HCT116 (cell line): ENCODE results near the gene C3orf85. TPM values are rescaled to one million over a fixed set of nuclear protein-coding genes. Genes with fewer than 3 reads are reported as not detected.

ENCODE experiments used
- ATAC-seq: fragments of 200-7000 bp; cut with Tn5 transposase; 2 replicates; pipeline ENCODE4 v1.9.1; 2020; ENCODE audit warnings: mild to moderate bottlenecking, moderate library complexity
- BruUV-seq: library from RNA; stranded (reverse); fragments of 400-500 nt; replicated peaks from 2 replicates; lab custom pipeline; 2021; lab: Mats Ljungman, UMichigan
- CTCF ChIA-PET: fragments of 300-600 bp; sonication (Branson Sonifier 250); formaldehyde crosslinking; loops from one replicate; lab custom pipeline; 2021; ENCODE audit warnings: antibody characterized with exemption; lab: Charles Lee
- POLR2A ChIA-PET: fragments of 300-600, 350-600 bp; sonication (Branson Sonifier 250); formaldehyde crosslinking; loops from one replicate; lab custom pipeline; 2021; ENCODE audit warnings: antibody characterized with exemption; lab: Charles Lee
- RAD21 ChIA-PET, 2 experiments: fragments of 300-600 bp; sonication (Branson Sonifier 250); formaldehyde crosslinking; loops; one replicate each; lab custom pipeline; 2023; ENCODE audit warnings: low total read pairs in 2 of 2; ENCODE audit not compliant: uncharacterized antibody in 2 of 2, unreplicated experiment in 2 of 2, low non-redundant PET in 1 of 2; lab: Charles Lee
- DNase-seq: peaks from one replicate; pipeline ENCODE4 v3.0.0-alpha.2; 2010; ENCODE audit warnings: low read depth, low spot score
- H2AFZ ChIP-seq: fragments of 200-600 bp; shearing (Covaris generic), sonication (generic); 2 replicates; pipeline ENCODE4 v1.6.1; 2017; ENCODE audit warnings: low read depth, mixed run types, mixed read lengths, antibody characterized with exemption, low read length; ENCODE audit not compliant: poor library complexity, severe bottlenecking
- H3K27ac ChIP-seq: 2 replicates; pipeline ENCODE4 v1.5.1; 2012; ENCODE audit warnings: low read depth, low read length
- H3K27me3 ChIP-seq: fragments of 200-600 bp; sonication (generic); 2 replicates; pipeline ENCODE4 v1.6.1; 2016; ENCODE audit warnings: mixed run types, low read length, mixed read lengths; ENCODE audit not compliant: insufficient read depth
- H3K36me3 ChIP-seq, 2 experiments: fragments of 200-500 bp in 1 of 2; fragments of 200-600 bp in 1 of 2; sonication (Bioruptor generic) in 1 of 2; sonication (generic) in 1 of 2; 2 replicates each; pipeline versions ENCODE4 v1.5.1 to v1.6.1; 2014 to 2016; ENCODE audit warnings: low read length in 2 of 2, inconsistent platforms in 1 of 2, mixed read lengths in 1 of 2, mixed run types in 1 of 2; ENCODE audit not compliant: insufficient read depth in 2 of 2, control insufficient read depth in 1 of 2
- H3K4me1 ChIP-seq, 2 experiments: fragments of 200-600 bp in 1 of 2; sonication (generic) in 1 of 2; 2 replicates each; pipeline versions ENCODE4 v1.5.1 to v1.6.1; 2012 to 2017; ENCODE audit warnings: low read length in 2 of 2, inconsistent platforms in 1 of 2, mild to moderate bottlenecking in 1 of 2, mixed read lengths in 1 of 2, mixed run types in 1 of 2, moderate library complexity in 1 of 2; ENCODE audit not compliant: insufficient read depth in 2 of 2, control insufficient read depth in 1 of 2
- H3K4me2 ChIP-seq: fragments of 200-600 bp; sonication (generic); 2 replicates; pipeline ENCODE4 v1.6.1; 2017; ENCODE audit warnings: mixed run types, low read length, mixed read lengths
- H3K4me3 ChIP-seq, 2 experiments: fragments of 200-600 bp in 1 of 2; sonication (generic) in 1 of 2; replicated peaks in 1 of 2; 2 replicates each; pipeline ENCODE4 v1.5.1; 2011 to 2016; ENCODE audit warnings: low read length in 2 of 2, control low read depth in 1 of 2, low read depth in 1 of 2, mild to moderate bottlenecking in 1 of 2, mixed read lengths in 1 of 2, mixed run types in 1 of 2
- H3K79me2 ChIP-seq: fragments of 200-600 bp; sonication (generic); 2 replicates; pipeline ENCODE4 v1.6.1; 2017; ENCODE audit warnings: mild to moderate bottlenecking, mixed run types, low read length, moderate library complexity, mixed read lengths; ENCODE audit not compliant: insufficient read depth
- H3K9ac ChIP-seq: fragments of 200-600 bp; sonication (generic); 2 replicates; pipeline ENCODE4 v1.6.1; 2016; ENCODE audit warnings: low read length, mixed read lengths
- H3K9me2 ChIP-seq: fragments of 200-600 bp; sonication (generic), shearing (Covaris generic); 2 replicates; pipeline ENCODE4 v1.6.1; 2017; ENCODE audit warnings: mixed run types, mild to moderate bottlenecking, moderate library complexity; ENCODE audit not compliant: insufficient read depth
- H3K9me3 ChIP-seq, 2 experiments: fragments of 200-500 bp in 1 of 2; fragments of 200-600 bp in 1 of 2; sonication (Bioruptor generic) in 1 of 2; sonication (generic) in 1 of 2; 2 replicates each; pipeline ENCODE4 v1.6.1; 2014 to 2017; ENCODE audit warnings: low read length in 2 of 2, mixed read lengths in 2 of 2, inconsistent platforms in 1 of 2, low read depth in 1 of 2, mild to moderate bottlenecking in 1 of 2, mixed run types in 1 of 2, moderate library complexity in 1 of 2; ENCODE audit not compliant: control insufficient read depth in 1 of 2, insufficient read depth in 1 of 2
- H4K20me1 ChIP-seq: fragments of 200-600 bp; sonication (generic), shearing (Covaris generic); 2 replicates; pipeline ENCODE4 v1.6.1; 2017; ENCODE audit warnings: mixed run types, mild to moderate bottlenecking, moderate library complexity; ENCODE audit not compliant: insufficient read depth
- EZH2phosphoT487 ChIP-seq: fragments of 200-600 bp; IDR thresholded peaks from 2 replicates; pipeline ENCODE4 v1.6.1; 2018; ENCODE audit warnings: antibody characterized with exemption, borderline replicate concordance
- FOSL1 ChIP-seq: IDR thresholded peaks from 2 replicates; pipeline ENCODE4 v1.6.1; 2012; ENCODE audit warnings: low read depth
- JUND ChIP-seq: IDR thresholded peaks from 2 replicates; pipeline ENCODE4 v1.6.1; 2012
- POLR2A ChIP-seq: IDR thresholded peaks from 2 replicates; pipeline ENCODE4 v1.7.0; 2011; ENCODE audit warnings: borderline replicate concordance; ENCODE audit not compliant: insufficient read depth, insufficient read length; ENCODE audit errors: extremely low read depth
- POLR2AphosphoS5 ChIP-seq: IDR thresholded peaks from 2 replicates; pipeline ENCODE4 v1.6.1; 2011; ENCODE audit warnings: mild to moderate bottlenecking, low read depth, low read length, moderate library complexity
- RAD21 ChIP-seq: IDR thresholded peaks from 2 replicates; pipeline ENCODE4 v1.6.1; 2012; ENCODE audit warnings: low read depth, mild to moderate bottlenecking
- SIN3A ChIP-seq: IDR thresholded peaks from 2 replicates; pipeline ENCODE4 v1.6.1; 2012; ENCODE audit warnings: low read depth
- SP1 ChIP-seq: IDR thresholded peaks from 2 replicates; pipeline ENCODE4 v1.6.1; 2012; ENCODE audit warnings: low read depth
- SRF ChIP-seq: IDR thresholded peaks from 2 replicates; pipeline ENCODE4 v1.6.1; 2012; ENCODE audit warnings: low read depth
- YY1 ChIP-seq: IDR thresholded peaks from 2 replicates; pipeline ENCODE4 v1.6.1; 2011; ENCODE audit warnings: low read length, low read depth, moderate library complexity, mild to moderate bottlenecking; ENCODE audit not compliant: insufficient replicate concordance; ENCODE audit errors: extremely low read depth
- ZFX ChIP-seq: fragments of 450-650 bp; IDR thresholded peaks from 2 replicates; pipeline ENCODE4 v1.6.1; 2017
- ZNF274 ChIP-seq: fragments of 200-500 bp; sonication (Bioruptor generic); IDR thresholded peaks from 2 replicates; pipeline ENCODE4 v1.6.1; 2014; ENCODE audit warnings: mild to moderate bottlenecking, low read depth, low read length, inconsistent platforms
- intact Hi-C: fragments of 100-400 bp; cut with micrococcal nuclease; formaldehyde crosslinking; loops from 2 replicates; pipeline ENCODE4 v1.10.0; 2022
- total RNA-seq: library from RNA; stranded (reverse); gene quantifications from one replicate; pipeline ENCODE4 v1.2.1, GENCODE V29; 2021; ENCODE audit not compliant: unreplicated experiment
- TF ChIP-seq, protein P1 (sequence below): IDR thresholded peaks from 2 replicates; pipeline ENCODE4 v1.6.1; 2011; ENCODE audit warnings: mild to moderate bottlenecking, low read length, moderate library complexity; ENCODE audit not compliant: insufficient replicate concordance; ENCODE audit errors: extremely low read depth
- TF ChIP-seq, protein P2 (sequence below): IDR thresholded peaks from 2 replicates; pipeline ENCODE4 v1.6.1; 2012; ENCODE audit warnings: low read depth

The C3orf85 gene
- total RNA-seq, 1 experiment from 2014 or later: not detected

DNA sequence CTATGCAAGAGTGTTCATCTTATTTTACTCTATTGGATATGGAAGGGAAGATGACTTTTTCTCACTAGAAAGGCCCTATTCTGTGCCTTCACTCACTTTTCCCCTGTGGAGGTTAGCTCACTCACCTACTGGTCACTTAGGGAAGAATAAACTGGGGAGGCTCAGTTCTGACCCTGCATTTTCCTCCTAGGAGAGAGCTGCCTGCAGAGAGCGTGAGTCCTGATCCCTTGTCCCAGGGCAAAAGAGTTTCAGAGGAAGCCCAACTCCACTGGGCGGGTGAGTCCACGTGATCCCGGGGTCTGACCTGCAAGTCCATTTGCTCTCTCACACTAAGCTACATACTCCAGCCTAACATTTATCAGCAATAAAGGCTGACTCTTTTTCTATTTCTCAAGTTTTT is 26.9 kb upstream of the C3orf85 start:
- Histone ChIP-seq H3K36me3 (no peaks in the 10 kb centered on the region), H3K9ac (no peak overlapping the region), H3K79me2 (no peaks in the 10 kb centered on the region), H3K27me3 (no peaks in the 10 kb centered on the region), H4K20me1 (no peaks in the 10 kb centered on the region), H2AFZ (no peak overlapping the region), H3K4me2 (no peak overlapping the region), H3K9me3 (no peaks in the 10 kb centered on the region), H3K9me2 (no peaks in the 10 kb centered on the region), H3K27ac (no peak overlapping the region), H3K4me3 (no peak overlapping the region), H3K4me1 (no peaks in the 10 kb centered on the region)
- BruUV-seq: no TSS peak
- no peak for TF ChIP-seq SP1
- TF ChIP-seq POLR2A: no peak
- CTCF ChIA-PET: interaction anchor here (1.6 kb wide), 1 partner anchor 12 kb away, joined by 3 read pairs; no protein-coding TSS in a partner anchor
- DNase-seq (no peak), ATAC-seq (peak; percentile 42; the same call in 1 of the 2 replicates)
- RAD21 ChIA-PET: no interaction called here
- POLR2A ChIA-PET: no interaction called here
- intact Hi-C loops: no loop called here

DNA sequence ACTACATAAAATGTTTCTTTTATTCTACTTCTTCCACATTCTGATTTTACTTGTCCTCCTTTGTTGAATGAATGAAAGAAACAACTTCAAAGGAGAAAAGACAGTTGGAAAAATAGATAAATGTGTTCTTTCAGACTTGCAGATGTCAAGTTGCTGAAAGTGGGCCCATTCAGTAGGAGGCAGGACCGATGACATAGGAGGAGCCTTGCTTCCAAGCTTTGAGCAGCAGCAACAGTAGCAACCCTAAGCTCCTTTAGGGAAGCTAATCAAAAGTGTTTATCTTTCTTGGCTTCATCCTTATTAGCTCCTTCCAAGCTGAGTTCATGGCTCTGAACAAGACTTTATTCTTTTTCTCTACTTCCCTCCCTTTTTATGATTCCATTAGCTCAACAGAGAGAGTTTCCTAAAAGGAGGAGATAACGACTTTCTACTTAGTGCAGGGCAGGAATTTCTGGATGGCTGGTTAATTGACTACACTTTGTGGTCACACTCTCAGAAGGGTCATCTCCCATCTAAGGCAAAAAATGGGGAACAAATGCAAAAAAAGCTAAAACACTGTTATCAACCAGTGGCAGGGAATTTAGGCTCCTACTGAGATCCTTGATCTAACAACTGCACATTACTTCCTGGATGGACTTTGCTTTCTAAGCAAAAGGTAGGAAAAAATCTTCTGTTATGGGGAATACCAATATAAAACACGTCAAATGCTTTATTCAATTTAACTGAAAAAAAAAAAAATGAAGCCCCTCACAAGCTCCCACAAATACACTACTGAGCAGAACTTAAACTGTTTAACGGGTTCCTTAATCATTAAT is 23.4 kb upstream of the C3orf85 start:
- Histone ChIP-seq H4K20me1 (no peaks in the 10 kb centered on the region), H3K27me3 (no peaks in the 10 kb centered on the region), H3K4me3 (no peak overlapping the region), H3K27ac (no peak overlapping the region), H3K79me2 (no peaks in the 10 kb centered on the region), H3K9me2 (no peaks in the 10 kb centered on the region), H3K9me3 (no peaks in the 10 kb centered on the region), H3K4me2 (no peak overlapping the region), H2AFZ (no peak overlapping the region), H3K9ac (no peak overlapping the region), H3K4me1 (no peaks in the 10 kb centered on the region), H3K36me3 (no peaks in the 10 kb centered on the region)
- ATAC-seq (no peak), DNase-seq (no peak)
- CTCF ChIA-PET: no interaction called here
- no TSS peak for BruUV-seq
- POLR2A ChIA-PET: no interaction called here
- RAD21 ChIA-PET: no interaction called here
- intact Hi-C loops: no loop called here
- TF ChIP-seq FOSL1: no peak
- TF ChIP-seq SP1: no peak
- TF ChIP-seq POLR2AphosphoS5: no peak
- TF ChIP-seq YY1: no peak
- no peak for TF ChIP-seq ZFX
- TF ChIP-seq POLR2A: no peak
- TF ChIP-seq, protein P1, sequence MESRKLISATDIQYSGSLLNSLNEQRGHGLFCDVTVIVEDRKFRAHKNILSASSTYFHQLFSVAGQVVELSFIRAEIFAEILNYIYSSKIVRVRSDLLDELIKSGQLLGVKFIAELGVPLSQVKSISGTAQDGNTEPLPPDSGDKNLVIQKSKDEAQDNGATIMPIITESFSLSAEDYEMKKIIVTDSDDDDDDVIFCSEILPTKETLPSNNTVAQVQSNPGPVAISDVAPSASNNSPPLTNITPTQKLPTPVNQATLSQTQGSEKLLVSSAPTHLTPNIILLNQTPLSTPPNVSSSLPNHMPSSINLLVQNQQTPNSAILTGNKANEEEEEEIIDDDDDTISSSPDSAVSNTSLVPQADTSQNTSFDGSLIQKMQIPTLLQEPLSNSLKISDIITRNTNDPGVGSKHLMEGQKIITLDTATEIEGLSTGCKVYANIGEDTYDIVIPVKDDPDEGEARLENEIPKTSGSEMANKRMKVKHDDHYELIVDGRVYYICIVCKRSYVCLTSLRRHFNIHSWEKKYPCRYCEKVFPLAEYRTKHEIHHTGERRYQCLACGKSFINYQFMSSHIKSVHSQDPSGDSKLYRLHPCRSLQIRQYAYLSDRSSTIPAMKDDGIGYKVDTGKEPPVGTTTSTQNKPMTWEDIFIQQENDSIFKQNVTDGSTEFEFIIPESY: no peak
- no peak for TF ChIP-seq SIN3A
- TF ChIP-seq, protein P2, sequence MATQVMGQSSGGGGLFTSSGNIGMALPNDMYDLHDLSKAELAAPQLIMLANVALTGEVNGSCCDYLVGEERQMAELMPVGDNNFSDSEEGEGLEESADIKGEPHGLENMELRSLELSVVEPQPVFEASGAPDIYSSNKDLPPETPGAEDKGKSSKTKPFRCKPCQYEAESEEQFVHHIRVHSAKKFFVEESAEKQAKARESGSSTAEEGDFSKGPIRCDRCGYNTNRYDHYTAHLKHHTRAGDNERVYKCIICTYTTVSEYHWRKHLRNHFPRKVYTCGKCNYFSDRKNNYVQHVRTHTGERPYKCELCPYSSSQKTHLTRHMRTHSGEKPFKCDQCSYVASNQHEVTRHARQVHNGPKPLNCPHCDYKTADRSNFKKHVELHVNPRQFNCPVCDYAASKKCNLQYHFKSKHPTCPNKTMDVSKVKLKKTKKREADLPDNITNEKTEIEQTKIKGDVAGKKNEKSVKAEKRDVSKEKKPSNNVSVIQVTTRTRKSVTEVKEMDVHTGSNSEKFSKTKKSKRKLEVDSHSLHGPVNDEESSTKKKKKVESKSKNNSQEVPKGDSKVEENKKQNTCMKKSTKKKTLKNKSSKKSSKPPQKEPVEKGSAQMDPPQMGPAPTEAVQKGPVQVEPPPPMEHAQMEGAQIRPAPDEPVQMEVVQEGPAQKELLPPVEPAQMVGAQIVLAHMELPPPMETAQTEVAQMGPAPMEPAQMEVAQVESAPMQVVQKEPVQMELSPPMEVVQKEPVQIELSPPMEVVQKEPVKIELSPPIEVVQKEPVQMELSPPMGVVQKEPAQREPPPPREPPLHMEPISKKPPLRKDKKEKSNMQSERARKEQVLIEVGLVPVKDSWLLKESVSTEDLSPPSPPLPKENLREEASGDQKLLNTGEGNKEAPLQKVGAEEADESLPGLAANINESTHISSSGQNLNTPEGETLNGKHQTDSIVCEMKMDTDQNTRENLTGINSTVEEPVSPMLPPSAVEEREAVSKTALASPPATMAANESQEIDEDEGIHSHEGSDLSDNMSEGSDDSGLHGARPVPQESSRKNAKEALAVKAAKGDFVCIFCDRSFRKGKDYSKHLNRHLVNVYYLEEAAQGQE: no peak
- no peak for TF ChIP-seq RAD21
- no peak for TF ChIP-seq JUND
- TF ChIP-seq SRF: no peak
- TF ChIP-seq ZNF274: no peak
- TF ChIP-seq EZH2phosphoT487: no peak
